Testis (tissue), 3 donors: ENCODE results near the gene CLDN5. TPM values are rescaled to one million over a fixed set of nuclear protein-coding genes. Genes with fewer than 3 reads are reported as not detected.
A peak's percentile ranks its signal among the peaks of the same experiment; 100 is the strongest.

Source experiments
- DNase-seq: peaks from one replicate; pipeline ENCODE4 v3.0.0-alpha.2; 2019
- H3K27ac ChIP-seq, 2 donors: fragments of 200-600 bp; sonication (generic); one replicate each; pipeline ENCODE4 v1.5.1; 2019
- H3K27me3 ChIP-seq: fragments of 200-600 bp; sonication (generic); one replicate; pipeline ENCODE4 v1.5.1; 2019
- H3K36me3 ChIP-seq: fragments of 200-600 bp; sonication (generic); one replicate; pipeline ENCODE4 v1.5.1; 2017; ENCODE audit warnings: low read depth; ENCODE audit errors: missing control alignments
- H3K4me1 ChIP-seq: fragments of 200-600 bp; sonication (generic); one replicate; pipeline ENCODE4 v1.5.1; 2019
- H3K4me3 ChIP-seq, 2 donors: fragments of 200-600 bp; sonication (generic); one replicate each; pipeline ENCODE4 v1.5.1; 2017 to 2019
- H3K9me3 ChIP-seq: fragments of 200-600 bp; sonication (generic); one replicate; pipeline ENCODE4 v1.5.1; 2017
- CTCF ChIP-seq, 3 experiments: fragments of 450-650 bp in 2 of 3; fragments of 200-600 bp in 1 of 3; sonication (generic) in 1 of 3; IDR thresholded peaks; one replicate each; pipeline ENCODE4 v1.5.1; 2016 to 2019; ENCODE audit warnings: antibody characterized with exemption in 3 of 3, mild to moderate bottlenecking in 2 of 3, moderate library complexity in 1 of 3
- POLR2A ChIP-seq: fragments of 450-650 bp; IDR thresholded peaks from one replicate; pipeline ENCODE4 v1.6.1; 2017; ENCODE audit warnings: antibody characterized with exemption, mild to moderate bottlenecking, moderate library complexity
- WGBS, 2 donors: methylation state at CpG; one replicate each; pipeline ENCODE4 v1.1.5; 2018; 5-methylcytosine and 5-hydroxymethylcytosine counted together
- intact Hi-C: fragments of 100-400 bp; cut with DNase I; formaldehyde crosslinking; loops from one replicate; pipeline ENCODE4 v1.15.1; 2023; ENCODE audit warnings: low total_unique reads
- polyA plus RNA-seq: library from polyadenylated mRNA; stranded (reverse); fragments of 350-450 nt; fragmentation: Illumina TruSeq; extraction: RNeasy Lipid Tissue Mini Kit (QIAGEN cat#74804); gene quantifications from one replicate; pipeline ENCODE4 v1.2.3, GENCODE V29; 2014; ENCODE audit warnings: low read depth, low replicate concordance; ENCODE audit not compliant: insufficient read depth
- total RNA-seq, 2 donors: library from RNA; depleted of rRNA; stranded (reverse); fragments of >200 nt; gene quantifications; one replicate each; pipeline ENCODE4 v1.2.3, GENCODE V29; 2016

Gene CLDN5
- total and polyA plus RNA-seq, 3 donors from 2014 or later, result 10.4 to 42.0 (median 29.2) TPM

DNA sequence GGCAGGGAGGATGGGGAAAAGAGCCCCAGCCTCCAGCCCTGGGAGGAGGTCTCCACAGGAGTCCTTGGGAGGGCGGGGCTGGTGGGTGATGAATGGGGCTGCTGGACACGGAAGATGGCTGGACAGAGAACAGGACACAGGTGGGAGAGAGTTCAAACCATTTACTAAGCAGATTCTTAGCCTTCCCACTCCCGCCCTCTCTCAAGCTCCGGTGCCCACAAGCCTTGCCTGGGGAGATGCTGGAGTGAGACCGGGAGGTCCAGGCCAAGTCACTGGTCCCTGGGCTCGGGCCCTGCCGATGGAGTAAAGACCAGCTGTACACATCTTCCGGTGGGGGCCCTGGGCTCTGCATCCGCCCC is 1.4 kb downstream of the CLDN5 start:
- 37 to 63% methylated on average over 3 to 9 of the region's 9 CpGs for WGBS, 2 donors
- Histone ChIP-seq H3K36me3 (no peaks in the 10 kb centered on the region), H3K27ac (no peak overlapping the region), H3K4me1 (peaks cover 7% of the 10 kb centered on the region), H3K4me3 (peak overlapping the region; percentile 37 to 53), H3K27me3 (no peaks in the 10 kb centered on the region), H3K9me3 (no peaks in the 10 kb centered on the region)
- no peak for DNase-seq
- intact Hi-C loops, result no loop called here
- no peak for TF ChIP-seq CTCF (IDR thresholded peaks at IDR 0.05)
- TF ChIP-seq POLR2A, result no peak

DNA sequence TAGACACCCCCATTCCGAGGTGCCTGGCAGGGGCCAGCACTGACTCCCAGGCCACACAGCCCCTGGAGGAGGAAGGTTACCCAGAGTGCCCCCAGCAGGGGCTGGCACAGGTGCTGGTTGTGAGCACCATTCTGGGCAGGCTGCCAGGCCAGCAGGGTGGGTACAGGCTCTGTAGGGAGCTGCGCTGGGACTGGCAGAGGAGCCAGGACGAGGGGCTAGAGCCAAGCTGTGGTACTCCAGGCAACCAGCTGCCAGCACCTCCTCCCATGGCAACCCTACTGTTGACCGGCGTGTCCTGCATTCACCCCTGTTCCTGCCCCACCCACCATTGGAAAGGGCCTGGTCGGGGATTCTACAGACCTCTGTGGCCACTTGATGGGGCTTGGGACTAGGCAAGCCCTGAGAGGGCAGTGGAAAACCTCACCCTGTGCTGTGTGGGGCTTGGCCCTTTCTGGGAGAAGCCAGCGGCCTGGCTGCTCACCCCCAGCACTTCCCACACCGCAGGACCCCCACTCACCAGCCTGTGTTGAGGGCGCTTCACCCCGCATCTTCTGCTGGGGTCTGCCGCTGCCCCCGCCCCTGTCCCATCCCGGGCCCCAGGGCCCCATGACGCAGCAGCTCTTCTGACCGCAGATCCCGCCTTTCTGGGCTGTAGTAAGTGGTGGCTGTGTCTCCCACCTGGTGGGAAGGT is 1.9 kb downstream of the CLDN5 start:
- Histone ChIP-seq H3K9me3 (no peaks in the 10 kb centered on the region), H3K4me3 (peak overlapping the region; percentile 37 to 53), H3K36me3 (no peaks in the 10 kb centered on the region), H3K27ac (no peak overlapping the region), H3K4me1 (peaks cover 2% of the 10 kb centered on the region), H3K27me3 (no peaks in the 10 kb centered on the region)
- DNase-seq, result no peak
- intact Hi-C loops, result no loop called here
- TF ChIP-seq CTCF (IDR thresholded peaks at IDR 0.05) (no peak), POLR2A (no peak)
- 63 to 74% methylated on average over 16 of the region's 16 CpGs for WGBS, 2 donors

DNA sequence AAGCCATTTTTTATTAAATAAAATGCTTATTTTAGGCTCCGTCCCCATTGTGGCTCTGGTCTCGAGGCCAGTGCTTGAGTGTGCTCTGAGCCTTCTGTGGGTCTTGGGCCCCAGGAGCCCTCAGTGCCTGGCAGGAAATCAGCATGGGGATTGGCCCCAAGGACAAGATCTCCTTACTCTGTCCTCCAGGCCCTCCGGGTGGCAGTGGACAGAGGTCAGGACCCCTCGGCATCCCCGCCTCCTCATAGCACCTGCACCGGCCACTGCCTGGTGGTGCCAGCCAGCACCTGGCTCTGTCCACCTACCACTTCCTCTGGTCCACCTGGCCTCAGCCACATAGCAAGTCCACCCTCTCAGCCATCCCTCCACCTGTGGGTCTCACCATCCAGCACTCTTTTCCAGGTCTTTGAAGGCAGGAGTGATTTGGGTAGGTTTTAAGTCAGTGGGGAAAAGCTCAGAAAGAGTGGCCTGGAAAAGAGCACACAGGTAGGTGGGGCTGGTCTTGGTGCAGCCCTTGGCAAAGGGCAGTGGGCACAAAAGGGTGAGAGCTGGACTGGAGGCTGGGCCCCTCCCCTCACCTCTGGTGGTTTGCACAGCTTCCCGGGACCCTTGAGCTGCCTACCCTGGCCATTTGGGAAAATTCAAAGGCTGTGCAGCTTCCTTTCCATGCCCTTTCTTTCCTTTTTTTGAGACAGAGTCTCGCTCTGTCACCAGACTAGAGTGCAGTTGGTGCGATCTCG is 3.5 kb downstream of the CLDN5 start:
- no peaks in the 10 kb centered on the region for H3K36me3 ChIP-seq
- H3K4me1 ChIP-seq, result no peaks in the 10 kb centered on the region
- TF ChIP-seq CTCF (IDR thresholded peaks at IDR 0.05), result no peak
- no peak for TF ChIP-seq POLR2A
- WGBS, 2 donors, result 96 to 97% methylated on average over 10 of the region's 10 CpGs
- intact Hi-C loops, result no loop called here
- no peak for DNase-seq
- H3K4me3 ChIP-seq, result no peak overlapping the region
- H3K27me3 ChIP-seq, result no peaks in the 10 kb centered on the region
- H3K27ac ChIP-seq, result no peak overlapping the region
- H3K9me3 ChIP-seq, result no peaks in the 10 kb centered on the region

DNA sequence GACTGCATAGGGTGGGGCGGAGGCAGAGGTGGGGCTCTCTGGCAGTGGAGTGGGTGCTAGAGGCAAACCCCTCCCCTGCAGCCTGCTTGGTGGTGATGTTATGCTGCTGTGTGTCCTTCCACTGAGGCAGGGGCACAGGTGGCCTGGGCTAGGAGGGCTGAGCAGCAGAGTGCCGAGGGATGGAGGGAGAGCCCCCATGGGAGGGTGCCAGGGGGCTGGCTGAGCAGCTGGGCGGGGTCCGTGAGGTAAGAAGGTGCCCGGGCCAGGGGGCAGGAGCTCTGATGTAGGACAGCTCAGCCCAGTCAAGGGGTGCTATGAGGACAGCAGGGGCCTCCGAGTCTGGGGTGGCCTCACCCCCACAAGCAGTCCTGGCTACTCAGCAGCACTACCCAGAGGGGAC is 4.2 kb downstream of the CLDN5 start:
- Histone ChIP-seq H3K27ac (no peak overlapping the region), H3K4me3 (no peak overlapping the region), H3K9me3 (no peaks in the 10 kb centered on the region), H3K4me1 (no peaks in the 10 kb centered on the region), H3K27me3 (no peaks in the 10 kb centered on the region), H3K36me3 (no peaks in the 10 kb centered on the region)
- DNase-seq, result no peak
- intact Hi-C loops, result no loop called here
- TF ChIP-seq CTCF (IDR thresholded peaks at IDR 0.05) (no peak), POLR2A (no peak)
- 93 to 95% methylated on average over 3 to 6 of the region's 6 CpGs for WGBS, 2 donors
